ENCODE measurements around the gene MIDN. TPM values are rescaled to one million over a fixed set of nuclear protein-coding genes. Genes with fewer than 3 reads are reported as not detected.

Gene MIDN
- total RNA-seq, 4 donors from 2014 or later: 17.4 to 51.9 (median 39.4) TPM

DNA sequence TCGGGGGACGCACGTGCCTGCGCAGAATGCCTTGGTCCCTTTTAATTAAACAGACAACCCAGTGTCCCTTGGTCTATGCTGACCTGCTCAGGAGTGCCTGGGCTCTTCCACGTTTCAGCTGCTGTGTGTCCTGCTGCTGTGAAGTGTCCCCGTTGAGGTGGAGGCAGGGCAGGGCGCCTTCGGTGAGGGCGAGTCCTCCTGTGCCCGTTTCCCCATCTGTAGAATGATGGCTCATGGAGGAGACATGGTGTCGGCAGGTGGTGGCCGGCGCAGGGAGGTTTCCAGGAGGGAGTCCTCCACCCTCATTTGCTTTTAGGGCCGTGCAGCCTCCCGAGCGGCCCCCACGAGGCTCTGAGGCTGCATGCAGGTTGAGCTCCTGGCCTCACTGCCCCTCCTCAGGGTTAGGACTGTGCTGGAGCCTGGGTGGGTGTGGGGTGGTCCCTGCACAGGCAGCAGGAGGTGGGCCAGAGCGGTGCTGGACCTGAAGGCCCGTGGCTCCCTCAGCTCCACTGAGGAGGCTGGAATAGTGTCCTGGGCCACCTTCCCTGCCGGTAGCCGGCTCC is 34.0 kb upstream of the MIDN start:
- H3K9me3 ChIP-seq: no peaks in the 10 kb centered on the region
- H3K4me1 ChIP-seq: peaks cover 3 to 98% (median 71%) of the 10 kb centered on the region in 4 donors
- peak overlapping the region; percentile 66 to 93 (median 90) for H3K27ac ChIP-seq
- peaks cover 0 to 5% (median 0%) of the 10 kb centered on the region in 3 donors for H3K36me3 ChIP-seq
- H3K4me3 ChIP-seq: no peak overlapping the region
- 47 to 68% methylated on average over 11 to 19 of the region's 21 CpGs for WGBS, 2 donors
- no peaks in the 10 kb centered on the region for H3K27me3 ChIP-seq
- TF ChIP-seq EP300 (IDR thresholded peaks at IDR 0.05): no peak
- TF ChIP-seq, protein P1, sequence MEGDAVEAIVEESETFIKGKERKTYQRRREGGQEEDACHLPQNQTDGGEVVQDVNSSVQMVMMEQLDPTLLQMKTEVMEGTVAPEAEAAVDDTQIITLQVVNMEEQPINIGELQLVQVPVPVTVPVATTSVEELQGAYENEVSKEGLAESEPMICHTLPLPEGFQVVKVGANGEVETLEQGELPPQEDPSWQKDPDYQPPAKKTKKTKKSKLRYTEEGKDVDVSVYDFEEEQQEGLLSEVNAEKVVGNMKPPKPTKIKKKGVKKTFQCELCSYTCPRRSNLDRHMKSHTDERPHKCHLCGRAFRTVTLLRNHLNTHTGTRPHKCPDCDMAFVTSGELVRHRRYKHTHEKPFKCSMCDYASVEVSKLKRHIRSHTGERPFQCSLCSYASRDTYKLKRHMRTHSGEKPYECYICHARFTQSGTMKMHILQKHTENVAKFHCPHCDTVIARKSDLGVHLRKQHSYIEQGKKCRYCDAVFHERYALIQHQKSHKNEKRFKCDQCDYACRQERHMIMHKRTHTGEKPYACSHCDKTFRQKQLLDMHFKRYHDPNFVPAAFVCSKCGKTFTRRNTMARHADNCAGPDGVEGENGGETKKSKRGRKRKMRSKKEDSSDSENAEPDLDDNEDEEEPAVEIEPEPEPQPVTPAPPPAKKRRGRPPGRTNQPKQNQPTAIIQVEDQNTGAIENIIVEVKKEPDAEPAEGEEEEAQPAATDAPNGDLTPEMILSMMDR (IDR thresholded peaks at IDR 0.05): no peak
- DNase-seq (ENCODE audit: low spot score in 2 of 2): no peak

- Histone ChIP-seq H3K36me3 (peaks cover 0 to 9% (median 0%) of the 10 kb centered on the region in 3 donors), H3K4me3 (no peak overlapping the region), H3K27me3 (no peaks in the 10 kb centered on the region), H3K27ac (peak overlapping the region; percentile 66 to 93 (median 90)), H3K4me1 (peaks cover 3 to 97% (median 64%) of the 10 kb centered on the region in 4 donors), H3K9me3 (no peaks in the 10 kb centered on the region)
- DNase-seq (ENCODE audit: low spot score in 2 of 2): no peak
- 49 to 55% methylated on average over 3 to 26 of the region's 26 CpGs for WGBS, 2 donors
- TF ChIP-seq POLR2A (IDR thresholded peaks at IDR 0.05) (no peak), EP300 (IDR thresholded peaks at IDR 0.05) (peak in 1 of 2 donors; percentile 44)
- TF ChIP-seq, protein P1 (IDR thresholded peaks at IDR 0.05): no peak
Observed at GRCh38 chr19:1214862-1215731, 33.3 kb upstream of the MIDN start.

DNA sequence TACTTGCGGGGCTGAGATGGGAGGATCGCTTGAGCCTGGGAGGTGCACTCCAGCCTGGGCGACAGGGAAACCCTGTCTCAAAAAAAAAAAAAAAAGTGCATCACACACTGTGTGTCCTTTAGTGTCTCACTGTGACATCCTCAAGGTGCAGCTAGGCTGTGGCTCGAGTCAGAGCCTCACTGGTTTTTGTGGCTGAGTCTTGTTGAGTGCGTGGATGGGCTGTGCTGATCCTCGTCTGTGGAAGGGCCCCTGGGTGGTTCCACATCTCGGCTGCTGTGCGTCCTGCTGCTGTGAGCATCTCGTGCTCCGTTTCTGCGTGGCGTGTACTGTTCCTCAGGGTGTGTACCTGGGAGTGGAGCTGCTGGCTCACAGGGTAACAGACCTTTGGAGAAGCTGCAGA is 31.6 kb upstream of the MIDN start:
- WGBS, 2 donors: 84 to 90% methylated on average over 10 to 12 of the region's 12 CpGs
- Histone ChIP-seq H3K27ac (peak overlapping the region in 3 of 4 donors; percentile 66 to 93 (median 91)), H3K36me3 (peaks cover 0 to 26% (median 13%) of the 10 kb centered on the region in 3 donors), H3K4me3 (no peak overlapping the region), H3K4me1 (peaks cover 3 to 97% (median 60%) of the 10 kb centered on the region in 4 donors), H3K27me3 (no peaks in the 10 kb centered on the region), H3K9me3 (no peaks in the 10 kb centered on the region)
- TF ChIP-seq EP300 (IDR thresholded peaks at IDR 0.05) (no peak), POLR2A (IDR thresholded peaks at IDR 0.05) (no peak)
- TF ChIP-seq, protein P1 (IDR thresholded peaks at IDR 0.05): no peak
- DNase-seq (ENCODE audit: low spot score in 2 of 2): no peak

GRCh38 chr19:1217366-1217765 is 31.0 kb upstream of the MIDN start:
- WGBS, 2 donors: 80 to 84% methylated on average over 15 of the region's 15 CpGs

More at GRCh38 chr19:1217366-1217765, 31.0 kb upstream of the MIDN start:
- no peaks in the 10 kb centered on the region for H3K9me3 ChIP-seq
- peaks cover 0 to 31% (median 13%) of the 10 kb centered on the region in 3 donors for H3K36me3 ChIP-seq
- peak overlapping the region in 3 of 4 donors; percentile 22 to 93 (median 91) for H3K27ac ChIP-seq
- no peak for DNase-seq (ENCODE audit: low spot score in 2 of 2)
- no peak overlapping the region for H3K4me3 ChIP-seq
- no peak for TF ChIP-seq POLR2A (IDR thresholded peaks at IDR 0.05)
- TF ChIP-seq, protein P1 (IDR thresholded peaks at IDR 0.05): no peak
- no peaks in the 10 kb centered on the region for H3K27me3 ChIP-seq
- peaks cover 3 to 97% (median 63%) of the 10 kb centered on the region in 4 donors for H3K4me1 ChIP-seq
